Lower lobe of right lung (tissue), 2 donors: ENCODE measurements around the gene ARID1A. TPM values are rescaled to one million over a fixed set of nuclear protein-coding genes. Genes with fewer than 3 reads are reported as not detected.

Source experiments
- ATAC-seq, 2 donors: fragments of 200-7000 bp; cut with Tn5 transposase; one replicate each; pipeline ENCODE4 v1.9.1; 2020 to 2022; ENCODE audit warnings: mild to moderate bottlenecking in 2 of 2, moderate library complexity in 2 of 2
- DNase-seq: peaks from one replicate; pipeline ENCODE4 v3.0.0-alpha.2; 2020
- H3K27ac ChIP-seq: fragments of 200-600 bp; one replicate; pipeline ENCODE4 v1.8.0; 2022
- H3K27me3 ChIP-seq: fragments of 200-600 bp; one replicate; pipeline ENCODE4 v1.8.0; 2022; ENCODE audit warnings: low read depth
- H3K36me3 ChIP-seq: fragments of 200-600 bp; one replicate; pipeline ENCODE4 v1.8.0; 2022; ENCODE audit warnings: mild to moderate bottlenecking
- H3K4me1 ChIP-seq: fragments of 200-600 bp; one replicate; pipeline ENCODE4 v1.8.0; 2022
- H3K4me3 ChIP-seq: fragments of 200-600 bp; one replicate; pipeline ENCODE4 v1.8.0; 2022; ENCODE audit warnings: mild to moderate bottlenecking
- H3K9me3 ChIP-seq: fragments of 200-600 bp; one replicate; pipeline ENCODE4 v1.8.0; 2022
- CTCF ChIP-seq: fragments of 200-600 bp; IDR thresholded peaks from one replicate; pipeline ENCODE4 v1.8.0; 2022; ENCODE audit warnings: antibody characterized with exemption, mild to moderate bottlenecking
- intact Hi-C: fragments of 100-400 bp; cut with DNase I; formaldehyde crosslinking; loops from one replicate; pipeline ENCODE4 v1.11.0; 2022
- total RNA-seq: library from RNA; stranded (reverse); fragmentation: NEBNext Ultra II Directional; extraction: Animal tissue kit (Norgen Biotek cat#: 25700); gene quantifications from one replicate; pipeline ENCODE4 v1.2.1, GENCODE V29; 2021
- donor health status: DM: no; HTN: yes; CAD: no; lungs with severe emphysema.

The ARID1A gene
- total RNA-seq, 1 donor from 2014 or later = 72.4 TPM

GRCh38 chr1:26824731-26825130 is 128.9 kb downstream of the ARID1A start:
- no peak for TF ChIP-seq CTCF
- intact Hi-C loops = no loop called here
- Histone ChIP-seq H3K9me3 (no peaks in the 10 kb centered on the region), H3K4me1 (peaks cover 37% of the 10 kb centered on the region), H3K27ac (no peak overlapping the region), H3K27me3 (no peaks in the 10 kb centered on the region), H3K36me3 (no peaks in the 10 kb centered on the region), H3K4me3 (no peak overlapping the region)
- ATAC-seq (no peak), DNase-seq (no peak)

GRCh38 chr1:26826261-26827105 is 130.7 kb downstream of the ARID1A start, which contains the start of gene ZDHHC18:
Gene ZDHHC18 (plus strand): TSS chr1:26826688. CDS start chr1:26826805, 117 bp downstream.
- peaks cover 3% of the 10 kb centered on the region for H3K36me3 ChIP-seq
- peak within 1 kb of the TSS; percentile 85 for H3K27ac ChIP-seq
- peaks cover 42% of the 10 kb centered on the region for H3K4me1 ChIP-seq
- peak; percentile 26 for TF ChIP-seq CTCF
- H3K9me3 ChIP-seq = no peaks in the 10 kb centered on the region
- no peaks in the 10 kb centered on the region for H3K27me3 ChIP-seq
- intact Hi-C loops = no loop called here
- peak; percentile 80 for DNase-seq
- peak within 1 kb of the TSS; percentile 67 for H3K4me3 ChIP-seq
- peak; percentile 90 to 93 for ATAC-seq

- intact Hi-C loops = no loop called here
- no peak for TF ChIP-seq CTCF
- Histone ChIP-seq H3K4me1 (peaks cover 47% of the 10 kb centered on the region), H3K9me3 (no peaks in the 10 kb centered on the region), H3K27me3 (no peaks in the 10 kb centered on the region), H3K27ac (peak overlapping the region; percentile 62), H3K36me3 (peaks cover 10% of the 10 kb centered on the region), H3K4me3 (peak overlapping the region; percentile 67)
- DNase-seq (no peak), ATAC-seq (peak in 1 of 2 donors; percentile 2)
These were observed 131.3 kb downstream of the ARID1A start for GRCh38 chr1:26827106-26827604.

- Histone ChIP-seq H3K4me3 (peak overlapping the region; percentile 67), H3K4me1 (peaks cover 47% of the 10 kb centered on the region), H3K27me3 (no peaks in the 10 kb centered on the region), H3K9me3 (no peaks in the 10 kb centered on the region), H3K27ac (peak overlapping the region; percentile 62), H3K36me3 (peaks cover 15% of the 10 kb centered on the region)
- no peak for TF ChIP-seq CTCF
- ATAC-seq = no peak
- intact Hi-C loops = no loop called here
- DNase-seq = no peak
These were observed 131.8 kb downstream of the ARID1A start for GRCh38 chr1:26827663-26828062.

- ATAC-seq (peak; percentile 23 to 41), DNase-seq (peak; percentile 69)
- peaks cover 47% of the 10 kb centered on the region for H3K4me1 ChIP-seq
- H3K27ac ChIP-seq = peak overlapping the region; percentile 18
- H3K4me3 ChIP-seq = peak overlapping the region; percentile 8
- no peaks in the 10 kb centered on the region for H3K27me3 ChIP-seq
- H3K36me3 ChIP-seq = peaks cover 23% of the 10 kb centered on the region
- no peaks in the 10 kb centered on the region for H3K9me3 ChIP-seq
- intact Hi-C loops = no loop called here
- TF ChIP-seq CTCF = no peak
These were observed 132.7 kb downstream of the ARID1A start for GRCh38 chr1:26828411-26828991.
